ENCODE data around the gene CDC42BPB. TPM values are rescaled to one million over a fixed set of nuclear protein-coding genes. Genes with fewer than 3 reads are reported as not detected.
"Not testable (repeated sequence)": the region's sequence is repeated elsewhere in the genome, so short reads cannot be mapped to it uniquely, and the experiment has no call there.

The CDC42BPB gene
- total RNA-seq, 1 donor from 2014 or later: 55.0 TPM

DNA sequence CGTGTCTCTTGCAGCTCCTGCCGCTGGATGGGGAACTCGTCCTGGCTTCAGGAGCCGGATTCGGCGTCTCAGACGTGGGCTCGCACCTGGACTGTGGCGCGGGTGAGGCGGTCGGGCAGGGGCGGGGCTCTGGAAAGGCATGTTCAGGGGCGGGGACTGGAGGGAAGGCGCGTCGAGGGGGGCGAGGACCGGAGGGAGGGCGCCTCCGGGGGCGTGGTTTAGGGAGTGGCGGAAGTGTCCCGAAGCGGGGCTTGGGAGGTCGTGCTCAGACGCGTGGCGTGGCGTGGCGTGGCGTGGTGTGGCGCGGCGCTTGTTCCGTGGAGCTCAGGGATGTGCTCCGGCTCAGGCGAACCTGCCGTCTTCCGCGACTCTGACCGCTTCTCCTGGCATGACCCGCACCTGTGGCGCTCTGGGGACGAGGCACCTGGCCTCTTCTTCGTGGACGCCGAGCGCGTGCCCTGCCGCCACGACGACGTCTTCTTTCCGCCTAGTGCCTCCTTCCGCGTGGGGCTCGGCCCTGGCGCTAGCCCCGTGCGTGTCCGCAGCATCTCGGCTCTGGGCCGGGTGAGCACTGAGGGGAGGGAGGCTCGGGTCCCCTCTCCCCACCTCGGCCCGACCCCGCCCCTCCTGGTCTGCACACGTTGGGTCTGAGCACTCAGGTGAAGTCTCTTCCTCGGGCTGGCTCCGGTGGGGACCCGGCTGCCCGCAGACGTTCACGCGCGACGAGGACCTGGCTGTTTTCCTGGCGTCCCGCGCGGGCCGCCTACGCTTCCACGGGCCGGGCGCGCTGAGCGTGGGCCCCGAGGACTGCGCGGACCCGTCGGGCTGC, 128.7 kb downstream of the CDC42BPB start:
- peaks cover 21% of the 10 kb centered on the region for H3K27me3 ChIP-seq (ENCODE audit: control insufficient read depth, insufficient read depth, low read length)
- peaks cover 2% of the 10 kb centered on the region for H3K36me3 ChIP-seq (ENCODE audit: control insufficient read depth, insufficient read depth, low read length)
- peak overlapping the region; percentile 43 for H3K4me3 ChIP-seq (ENCODE audit: low read depth, low read length)
- FAIRE-seq (no peak), DNase-seq (ENCODE audit: low read depth) (peak; percentile 36)
- no peak for TF ChIP-seq CTCF (IDR thresholded peaks at IDR 0.05; ENCODE audit: insufficient read depth, low read length, severe bottlenecking)

DNA sequence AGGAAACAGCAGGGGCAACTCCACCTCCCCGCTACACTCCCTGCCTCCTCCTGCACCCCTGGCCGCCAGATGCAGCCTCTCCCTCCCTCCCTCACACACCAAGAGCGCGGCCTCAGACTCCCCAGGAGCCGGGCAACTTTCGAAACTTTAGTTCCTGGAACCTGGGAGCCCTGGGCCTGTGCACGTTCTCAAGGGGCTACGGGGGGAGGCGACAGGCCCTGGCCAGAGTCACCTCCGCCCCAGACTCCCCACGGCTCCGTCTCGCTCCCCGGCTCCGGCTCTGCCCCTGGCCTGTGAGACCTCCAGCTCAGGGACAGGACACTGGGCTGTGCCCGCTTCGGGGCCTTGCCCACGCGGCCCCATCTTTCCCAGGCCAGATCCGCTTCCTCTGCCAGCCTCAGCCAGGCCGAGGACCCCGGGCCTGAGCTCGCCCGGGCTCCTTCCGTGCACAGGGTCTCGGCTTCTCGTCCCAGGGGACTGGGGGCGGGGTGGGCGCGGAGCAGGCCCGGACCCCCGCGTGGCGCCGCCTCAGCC, 129.4 kb downstream of the CDC42BPB start:
- H3K27me3 ChIP-seq (ENCODE audit: control insufficient read depth, insufficient read depth, low read length): peaks cover 27% of the 10 kb centered on the region
- FAIRE-seq (no peak), DNase-seq (ENCODE audit: low read depth) (no peak)
- H3K36me3 ChIP-seq (ENCODE audit: control insufficient read depth, insufficient read depth, low read length): peaks cover under 1% of the 10 kb centered on the region
- TF ChIP-seq CTCF (IDR thresholded peaks at IDR 0.05; ENCODE audit: insufficient read depth, low read length, severe bottlenecking): no peak
- peak overlapping the region; percentile 43 for H3K4me3 ChIP-seq (ENCODE audit: low read depth, low read length)

- H3K4me3 ChIP-seq (ENCODE audit: low read depth, low read length): peak overlapping the region; percentile 43
- TF ChIP-seq CTCF (IDR thresholded peaks at IDR 0.05; ENCODE audit: insufficient read depth, low read length, severe bottlenecking): no peak
- peaks cover 30% of the 10 kb centered on the region for H3K27me3 ChIP-seq (ENCODE audit: control insufficient read depth, insufficient read depth, low read length)
- H3K36me3 ChIP-seq (ENCODE audit: control insufficient read depth, insufficient read depth, low read length): no peaks in the 10 kb centered on the region
- DNase-seq (ENCODE audit: low read depth): peak; percentile 72
- no peak for FAIRE-seq
Measured at GRCh38 chr14:102927346-102927877, 129.9 kb downstream of the CDC42BPB start.

- FAIRE-seq; H3K4me3 ChIP-seq (ENCODE audit: low read depth, low read length); DNase-seq (ENCODE audit: low read depth); H3K36me3 ChIP-seq (ENCODE audit: control insufficient read depth, insufficient read depth, low read length): not testable (repeated sequence)
- H3K27me3 ChIP-seq (ENCODE audit: control insufficient read depth, insufficient read depth, low read length): peaks cover 30% of the 10 kb centered on the region
Measured at GRCh38 chr14:102926840-102927239, 130.5 kb downstream of the CDC42BPB start.

DNA sequence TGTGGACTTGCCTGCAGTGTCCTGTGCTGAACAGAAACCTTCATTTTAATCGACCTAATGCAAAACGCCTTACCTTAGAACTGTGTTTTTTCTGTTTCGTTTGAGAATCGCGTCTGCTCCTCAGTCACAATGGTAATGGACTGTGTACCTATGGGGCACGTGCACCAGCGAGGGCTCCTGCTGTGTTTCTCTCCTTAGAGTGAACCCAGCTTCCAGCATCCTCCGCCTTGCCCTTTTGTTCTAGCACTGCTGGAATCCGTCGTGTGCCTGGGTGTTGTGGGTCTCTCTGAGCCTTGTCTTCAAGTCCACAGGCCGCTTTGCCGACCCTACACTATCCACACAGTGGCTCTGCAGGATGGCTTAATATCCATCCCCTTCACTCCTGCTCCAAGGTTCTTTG, 131.2 kb downstream of the CDC42BPB start:
- peak; percentile 98 for FAIRE-seq
- H3K27me3 ChIP-seq (ENCODE audit: control insufficient read depth, insufficient read depth, low read length): peaks cover 30% of the 10 kb centered on the region

More for the DNA sequence above, 131.2 kb downstream of the CDC42BPB start:
- no peak for DNase-seq (ENCODE audit: low read depth)
- no peaks in the 10 kb centered on the region for H3K36me3 ChIP-seq (ENCODE audit: control insufficient read depth, insufficient read depth, low read length)
- TF ChIP-seq CTCF (IDR thresholded peaks at IDR 0.05; ENCODE audit: insufficient read depth, low read length, severe bottlenecking): no peak
- no peak overlapping the region for H3K4me3 ChIP-seq (ENCODE audit: low read depth, low read length)

All from bronchial epithelial cell (primary cell).